ENCODE results near the gene FEN1. TPM values are rescaled to one million over a fixed set of nuclear protein-coding genes. Genes with fewer than 3 reads are reported as not detected.

FEN1 gene
- total RNA-seq, 1 donor, result 9.0 TPM

GRCh38 chr11:61754534-61755482 is 37.9 kb upstream of the FEN1 start:
- no peaks in the 10 kb centered on the region for H3K9me3 ChIP-seq (ENCODE audit: low read depth, low read length)
- H3K4me2 ChIP-seq (ENCODE audit: insufficient read depth, low read length), result no peak overlapping the region
- no peaks in the 10 kb centered on the region for H3K36me3 ChIP-seq (ENCODE audit: insufficient read depth, low read length)
- H2AFZ ChIP-seq (ENCODE audit: low read length), result no peak overlapping the region
- H3K27me3 ChIP-seq (ENCODE audit: insufficient read depth, low read length), result peaks cover 10% of the 10 kb centered on the region
- no peak for DNase-seq (ENCODE audit: insufficient read length, low spot score, missing footprints)
- H3K4me1 ChIP-seq (ENCODE audit: insufficient read depth, low read length), result peaks cover 14% of the 10 kb centered on the region
- H3K27ac ChIP-seq (ENCODE audit: low read depth, low read length), result no peak overlapping the region
- H3K4me3 ChIP-seq (ENCODE audit: insufficient read depth, low read length), result no peak overlapping the region
- no peaks in the 10 kb centered on the region for H3K79me2 ChIP-seq (ENCODE audit: insufficient read depth, low read length)
- H4K20me1 ChIP-seq (ENCODE audit: insufficient read depth, low read length), result no peaks in the 10 kb centered on the region
- TF ChIP-seq, protein P1, sequence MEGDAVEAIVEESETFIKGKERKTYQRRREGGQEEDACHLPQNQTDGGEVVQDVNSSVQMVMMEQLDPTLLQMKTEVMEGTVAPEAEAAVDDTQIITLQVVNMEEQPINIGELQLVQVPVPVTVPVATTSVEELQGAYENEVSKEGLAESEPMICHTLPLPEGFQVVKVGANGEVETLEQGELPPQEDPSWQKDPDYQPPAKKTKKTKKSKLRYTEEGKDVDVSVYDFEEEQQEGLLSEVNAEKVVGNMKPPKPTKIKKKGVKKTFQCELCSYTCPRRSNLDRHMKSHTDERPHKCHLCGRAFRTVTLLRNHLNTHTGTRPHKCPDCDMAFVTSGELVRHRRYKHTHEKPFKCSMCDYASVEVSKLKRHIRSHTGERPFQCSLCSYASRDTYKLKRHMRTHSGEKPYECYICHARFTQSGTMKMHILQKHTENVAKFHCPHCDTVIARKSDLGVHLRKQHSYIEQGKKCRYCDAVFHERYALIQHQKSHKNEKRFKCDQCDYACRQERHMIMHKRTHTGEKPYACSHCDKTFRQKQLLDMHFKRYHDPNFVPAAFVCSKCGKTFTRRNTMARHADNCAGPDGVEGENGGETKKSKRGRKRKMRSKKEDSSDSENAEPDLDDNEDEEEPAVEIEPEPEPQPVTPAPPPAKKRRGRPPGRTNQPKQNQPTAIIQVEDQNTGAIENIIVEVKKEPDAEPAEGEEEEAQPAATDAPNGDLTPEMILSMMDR (IDR thresholded peaks at IDR 0.05; ENCODE audit: extremely low read depth, low read depth, low read length), result no peak

- TF ChIP-seq, protein P1 (IDR thresholded peaks at IDR 0.05; ENCODE audit: extremely low read depth, low read depth, low read length), result no peak
- Histone ChIP-seq H3K9me3 (ENCODE audit: low read depth, low read length) (no peaks in the 10 kb centered on the region), H3K36me3 (ENCODE audit: insufficient read depth, low read length) (no peaks in the 10 kb centered on the region), H3K4me2 (ENCODE audit: insufficient read depth, low read length) (no peak overlapping the region), H3K27me3 (ENCODE audit: insufficient read depth, low read length) (peaks cover 10% of the 10 kb centered on the region), H4K20me1 (ENCODE audit: insufficient read depth, low read length) (no peaks in the 10 kb centered on the region), H3K79me2 (ENCODE audit: insufficient read depth, low read length) (no peaks in the 10 kb centered on the region), H2AFZ (ENCODE audit: low read length) (no peak overlapping the region), H3K4me3 (ENCODE audit: insufficient read depth, low read length) (no peak overlapping the region), H3K27ac (ENCODE audit: low read depth, low read length) (no peak overlapping the region), H3K4me1 (ENCODE audit: insufficient read depth, low read length) (peaks cover 14% of the 10 kb centered on the region)
- no peak for DNase-seq (ENCODE audit: insufficient read length, low spot score, missing footprints)
Observed at GRCh38 chr11:61756147-61756451, 36.6 kb upstream of the FEN1 start.

- peaks cover 14% of the 10 kb centered on the region for H3K4me1 ChIP-seq (ENCODE audit: insufficient read depth, low read length)
- H3K79me2 ChIP-seq (ENCODE audit: insufficient read depth, low read length), result no peaks in the 10 kb centered on the region
- TF ChIP-seq, protein P1 (IDR thresholded peaks at IDR 0.05; ENCODE audit: extremely low read depth, low read depth, low read length), result no peak
- DNase-seq (ENCODE audit: insufficient read length, low spot score, missing footprints), result no peak
- H3K27me3 ChIP-seq (ENCODE audit: insufficient read depth, low read length), result peaks cover 10% of the 10 kb centered on the region
- no peak overlapping the region for H3K4me2 ChIP-seq (ENCODE audit: insufficient read depth, low read length)
- no peak overlapping the region for H2AFZ ChIP-seq (ENCODE audit: low read length)
- H3K36me3 ChIP-seq (ENCODE audit: insufficient read depth, low read length), result no peaks in the 10 kb centered on the region
- no peak overlapping the region for H3K4me3 ChIP-seq (ENCODE audit: insufficient read depth, low read length)
- H3K9me3 ChIP-seq (ENCODE audit: low read depth, low read length), result no peaks in the 10 kb centered on the region
- H3K27ac ChIP-seq (ENCODE audit: low read depth, low read length), result no peak overlapping the region
- no peaks in the 10 kb centered on the region for H4K20me1 ChIP-seq (ENCODE audit: insufficient read depth, low read length)
Observed at GRCh38 chr11:61756452-61757212, 36.1 kb upstream of the FEN1 start.
